GM23248 (cell line): ENCODE data around the gene NLGN4X. TPM values are rescaled to one million over a fixed set of nuclear protein-coding genes. Genes with fewer than 3 reads are reported as not detected.

Source experiments
- DNase-seq: peaks from one replicate; pipeline ENCODE4 v3.0.0-alpha.2; 2015
- H2AFZ ChIP-seq: fragments of 200-600 bp; sonication (generic); 2 replicates; pipeline ENCODE4 v1.6.1; 2016; ENCODE audit warnings: antibody characterized with exemption
- H3F3A ChIP-seq: fragments of 200-600 bp; sonication (generic); 2 replicates; pipeline ENCODE4 v1.6.1; 2016; ENCODE audit warnings: mild to moderate bottlenecking, antibody characterized with exemption, mixed run types; ENCODE audit not compliant: insufficient read depth
- H3K27ac ChIP-seq: fragments of 200-600 bp; sonication (generic); 2 replicates; pipeline ENCODE4 v1.5.1; 2016; ENCODE audit warnings: mild to moderate bottlenecking
- H3K27me3 ChIP-seq: fragments of 200-600 bp; sonication (generic); replicated peaks from 2 replicates; pipeline ENCODE4 v1.6.1; 2016; ENCODE audit warnings: mild to moderate bottlenecking; ENCODE audit not compliant: insufficient read depth
- H3K36me3 ChIP-seq: fragments of 200-600 bp; sonication (generic); 2 replicates; pipeline ENCODE4 v1.6.1; 2016; ENCODE audit warnings: low read depth, mild to moderate bottlenecking
- H3K4me1 ChIP-seq: fragments of 200-600 bp; sonication (generic); 2 replicates; pipeline ENCODE4 v1.6.1; 2016; ENCODE audit warnings: mild to moderate bottlenecking; ENCODE audit not compliant: insufficient read depth
- H3K4me2 ChIP-seq: fragments of 200-600 bp; sonication (generic); one replicate; pipeline ENCODE4 v1.6.1; 2016; ENCODE audit warnings: mild to moderate bottlenecking; ENCODE audit not compliant: unreplicated experiment
- H3K4me3 ChIP-seq: fragments of 200-600 bp; sonication (generic); 2 replicates; pipeline ENCODE4 v1.5.1; 2016; ENCODE audit warnings: mild to moderate bottlenecking
- H3K79me2 ChIP-seq: fragments of 200-600 bp; sonication (generic); 2 replicates; pipeline ENCODE4 v1.6.1; 2016; ENCODE audit warnings: mild to moderate bottlenecking; ENCODE audit not compliant: insufficient read depth
- H3K9ac ChIP-seq: fragments of 200-600 bp; sonication (generic); 2 replicates; pipeline ENCODE4 v1.6.1; 2016; ENCODE audit warnings: mild to moderate bottlenecking
- H3K9me2 ChIP-seq: fragments of 200-600 bp; sonication (generic); 2 replicates; pipeline ENCODE4 v1.6.1; 2016; ENCODE audit warnings: mixed run types, mild to moderate bottlenecking, moderate library complexity; ENCODE audit not compliant: insufficient read depth
- H3K9me3 ChIP-seq: fragments of 200-600 bp; sonication (generic); one replicate; pipeline ENCODE4 v1.6.1; 2017; ENCODE audit warnings: low read depth
- H4K20me1 ChIP-seq: fragments of 200-600 bp; sonication (generic); 2 replicates; pipeline ENCODE4 v1.6.0; 2016; ENCODE audit not compliant: insufficient read depth
- EZH2 ChIP-seq: fragments of 200-600 bp; sonication (generic); IDR thresholded peaks from 2 replicates; pipeline ENCODE4 v1.6.1; 2018; ENCODE audit warnings: antibody characterized with exemption, mild to moderate bottlenecking; ENCODE audit not compliant: insufficient read depth, poor library complexity, severe bottlenecking
- EZH2phosphoT487 ChIP-seq: fragments of 200-600 bp; sonication (generic); IDR thresholded peaks from 2 replicates; pipeline ENCODE4 v1.6.1; 2018; ENCODE audit warnings: antibody characterized with exemption, moderate library complexity, mild to moderate bottlenecking, low read depth; ENCODE audit not compliant: insufficient read depth
- WGBS, 2 experiments: methylation state at CpG; one replicate each; pipeline ENCODE4 v1.1.6; 2015 to 2017; ENCODE audit warnings: low lambda C conversion rate in 2 of 2, low coverage in 1 of 2; ENCODE audit errors: missing lambda C conversion rate in 2 of 2; 5-methylcytosine and 5-hydroxymethylcytosine counted together
- in situ Hi-C: fragments of 300-500 bp; cut with MboI; formaldehyde crosslinking; loops from 2 replicates; pipeline ENCODE4 v1.15.0; 2020
- polyA plus RNA-seq: library from polyadenylated mRNA; unstranded; fragments of >200 nt; fragmentation: Nextera tagmentation; extraction: Ambion mirVana; gene quantifications from 2 replicates; pipeline ENCODE4 v1.2.1, GENCODE V29; 2016
- total RNA-seq: library from RNA; depleted of rRNA; stranded (reverse); fragments of >200 nt; shearing (Covaris generic); gene quantifications from 2 replicates; pipeline ENCODE4 v1.2.3, GENCODE V29; 2014

Gene NLGN4X
- total and polyA plus RNA-seq, 2 experiments from 2014 or later = not detected

GRCh38 chrX:5979338-5979737 lies 249.3 kb downstream of the NLGN4X start:
- 9 to 10% methylated on average over 1 of the region's 1 CpG for WGBS, 2 experiments
- Histone ChIP-seq H3K4me1 (no peaks in the 10 kb centered on the region), H3K27ac (no peak overlapping the region), H3K4me3 (no peak overlapping the region), H3K27me3 (no peaks in the 10 kb centered on the region), H3K79me2 (no peaks in the 10 kb centered on the region), H4K20me1 (no peaks in the 10 kb centered on the region), H3F3A (no peaks in the 10 kb centered on the region), H3K9me3 (no peaks in the 10 kb centered on the region), H3K9me2 (no peaks in the 10 kb centered on the region), H3K36me3 (no peaks in the 10 kb centered on the region), H2AFZ (no peak overlapping the region), H3K4me2 (no peak overlapping the region), H3K9ac (no peak overlapping the region)
- TF ChIP-seq EZH2 (no peak), EZH2phosphoT487 (no peak)
- DNase-seq = no peak
- in situ Hi-C loops = no loop called here

DNA sequence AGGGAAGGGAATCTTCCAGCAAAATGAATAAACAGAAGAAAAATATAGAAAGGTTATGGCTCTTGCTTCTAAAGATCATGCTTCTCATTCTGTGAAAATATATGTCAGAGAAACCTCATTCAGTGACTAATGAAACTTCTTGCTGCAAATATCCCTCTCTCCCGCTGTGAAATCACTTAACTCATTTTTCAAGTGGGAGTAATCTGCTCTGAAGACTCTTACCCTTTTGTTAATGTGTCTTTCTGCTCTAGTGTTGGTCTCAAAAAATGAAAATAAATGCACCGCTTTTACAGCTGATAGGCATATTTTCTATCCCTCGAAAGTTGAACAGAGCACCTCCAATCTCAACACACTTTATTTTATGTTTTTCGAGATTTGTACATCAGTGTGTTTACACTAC lies 252.3 kb downstream of the NLGN4X start:
- Histone ChIP-seq H3K4me1 (no peaks in the 10 kb centered on the region), H3K9me2 (no peaks in the 10 kb centered on the region), H3K9me3 (no peaks in the 10 kb centered on the region), H3K27me3 (no peaks in the 10 kb centered on the region), H2AFZ (no peak overlapping the region), H3K27ac (no peak overlapping the region), H3K36me3 (no peaks in the 10 kb centered on the region), H3K4me2 (no peak overlapping the region), H3F3A (no peaks in the 10 kb centered on the region), H3K79me2 (no peaks in the 10 kb centered on the region), H4K20me1 (no peaks in the 10 kb centered on the region), H3K4me3 (no peak overlapping the region), H3K9ac (no peak overlapping the region)
- TF ChIP-seq EZH2phosphoT487 (no peak), EZH2 (no peak)
- in situ Hi-C loops = no loop called here
- no peak for DNase-seq
- 21 to 35% methylated on average over 4 of the region's 4 CpGs for WGBS, 2 experiments

DNA sequence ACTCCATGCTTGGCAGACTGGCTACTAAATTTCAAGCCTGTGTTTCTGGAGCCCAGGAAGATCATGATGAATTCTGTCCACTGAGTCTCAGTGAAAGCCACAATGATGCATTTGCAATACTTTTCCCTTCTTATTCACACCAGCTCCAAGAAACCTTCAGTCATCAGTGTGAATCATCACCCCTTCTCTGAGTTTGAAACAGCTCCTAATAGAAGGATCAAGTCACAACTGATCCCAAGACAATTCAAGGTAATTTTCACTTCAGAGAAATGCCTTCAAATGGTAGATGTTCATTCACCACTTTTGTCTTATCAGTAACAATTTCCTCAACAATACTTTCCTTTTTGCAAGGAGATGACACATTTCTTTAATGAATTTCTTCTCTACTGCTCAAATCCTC lies 257.4 kb downstream of the NLGN4X start:
- Histone ChIP-seq H3K36me3 (no peaks in the 10 kb centered on the region), H3K79me2 (no peaks in the 10 kb centered on the region), H3K4me2 (no peak overlapping the region), H3K9me3 (no peaks in the 10 kb centered on the region), H3K9me2 (no peaks in the 10 kb centered on the region), H3K4me3 (no peak overlapping the region), H3K27me3 (no peaks in the 10 kb centered on the region), H4K20me1 (no peaks in the 10 kb centered on the region), H2AFZ (no peak overlapping the region), H3K9ac (no peak overlapping the region), H3K4me1 (no peaks in the 10 kb centered on the region), H3K27ac (no peak overlapping the region), H3F3A (no peaks in the 10 kb centered on the region)
- no peak for TF ChIP-seq EZH2phosphoT487
- no peak for TF ChIP-seq EZH2
- DNase-seq = no peak
- in situ Hi-C loops = no loop called here

GRCh38 chrX:5965406-5965805 lies 263.3 kb downstream of the NLGN4X start:
- H3K36me3 ChIP-seq = no peaks in the 10 kb centered on the region
- no peak overlapping the region for H3K4me2 ChIP-seq
- TF ChIP-seq EZH2phosphoT487 (no peak), EZH2 (no peak)
- no peaks in the 10 kb centered on the region for H3K4me1 ChIP-seq
- H3F3A ChIP-seq = no peaks in the 10 kb centered on the region
- H3K27me3 ChIP-seq = no peaks in the 10 kb centered on the region
- no peak for DNase-seq
- WGBS, 2 experiments = 38 to 39% methylated on average over 3 of the region's 3 CpGs
- no peak overlapping the region for H3K27ac ChIP-seq
- H2AFZ ChIP-seq = no peak overlapping the region
- in situ Hi-C loops = no loop called here
- no peaks in the 10 kb centered on the region for H3K79me2 ChIP-seq
- no peaks in the 10 kb centered on the region for H3K9me3 ChIP-seq
- no peaks in the 10 kb centered on the region for H3K9me2 ChIP-seq
- H3K4me3 ChIP-seq = no peak overlapping the region
- no peak overlapping the region for H3K9ac ChIP-seq
- H4K20me1 ChIP-seq = no peaks in the 10 kb centered on the region

GRCh38 chrX:5959286-5959685 lies 269.4 kb downstream of the NLGN4X start:
- Histone ChIP-seq H3K79me2 (no peaks in the 10 kb centered on the region), H3K4me2 (no peak overlapping the region), H2AFZ (no peak overlapping the region), H3F3A (no peaks in the 10 kb centered on the region), H3K36me3 (no peaks in the 10 kb centered on the region), H3K9me3 (no peaks in the 10 kb centered on the region), H3K9me2 (no peaks in the 10 kb centered on the region), H3K27me3 (no peaks in the 10 kb centered on the region), H3K4me3 (no peak overlapping the region), H3K4me1 (no peaks in the 10 kb centered on the region), H3K27ac (no peak overlapping the region), H3K9ac (no peak overlapping the region), H4K20me1 (no peaks in the 10 kb centered on the region)
- 6 to 10% methylated on average over 2 of the region's 2 CpGs for WGBS, 2 experiments
- in situ Hi-C loops = no loop called here
- no peak for TF ChIP-seq EZH2
- no peak for DNase-seq
